Gastrocnemius medialis (tissue), 4 donors: ENCODE measurements around the gene EYS. TPM values are rescaled to one million over a fixed set of nuclear protein-coding genes. Genes with fewer than 3 reads are reported as not detected.

Experiments
- ATAC-seq, 2 donors: fragments of 150-250 bp; one replicate each; pipeline ENCODE4 v1.9.1; 2016
- DNase-seq, 2 donors: peaks; one replicate each; pipeline ENCODE4 v3.0.0-alpha.2; 2019
- H3K27ac ChIP-seq, 4 donors: fragments of 200-600 bp; sonication (generic); 1 replicate in 1 of 4; 2 replicates in 3 of 4; pipeline ENCODE4 v1.5.1; 2016 to 2018; ENCODE audit warnings: mild to moderate bottlenecking in 2 of 4, moderate library complexity in 1 of 4
- H3K27me3 ChIP-seq, 3 donors: fragments of 200-600 bp; sonication (generic) in 2 of 3; 1 replicate in 1 of 3; 2 replicates in 2 of 3; pipeline versions ENCODE4 v1.5.1 to v1.6.0; 2016 to 2019; ENCODE audit warnings: mild to moderate bottlenecking in 1 of 3, moderate library complexity in 1 of 3
- H3K36me3 ChIP-seq, 2 donors: fragments of 200-600 bp; sonication (generic) in 1 of 2; one replicate each; pipeline ENCODE4 v1.5.1; 2017 to 2018
- H3K4me1 ChIP-seq, 2 donors: fragments of 200-600 bp; sonication (generic) in 1 of 2; one replicate each; pipeline ENCODE4 v1.5.1; 2016 to 2017; ENCODE audit warnings: mild to moderate bottlenecking in 2 of 2
- H3K4me3 ChIP-seq, 4 donors: fragments of 200-600 bp; sonication (generic) in 3 of 4; 1 replicate in 1 of 4; 2 replicates in 3 of 4; pipeline ENCODE4 v1.5.1; 2016 to 2019; ENCODE audit warnings: mild to moderate bottlenecking in 2 of 4
- H3K9me3 ChIP-seq, 3 donors: fragments of 200-600 bp; sonication (generic) in 2 of 3; 1 replicate in 1 of 3; 2 replicates in 2 of 3; pipeline ENCODE4 v1.5.1; 2016 to 2019
- POLR2A ChIP-seq, 2 donors: fragments of 450-650 bp; IDR thresholded peaks; one replicate each; pipeline ENCODE4 v1.6.1; 2017; ENCODE audit warnings: antibody characterized with exemption in 2 of 2, mild to moderate bottlenecking in 2 of 2, moderate library complexity in 2 of 2
- in situ Hi-C, 4 donors: fragments of 200-750 bp; cut with MboI; loops; one replicate each; pipeline versions ENCODE4 v1.15.0 to v1.8.0; 2017; ENCODE audit warnings: low sequenced_read_pairs in 4 of 4
- intact Hi-C: fragments of 100-400 bp; cut with DNase I; formaldehyde crosslinking; loops from one replicate; pipeline ENCODE4 v1.15.1; 2023; ENCODE audit warnings: low total_unique reads
- total RNA-seq, 4 donors: library from RNA; depleted of rRNA; stranded (reverse); fragments of >200 nt; gene quantifications; one replicate each; pipeline versions ENCODE4 v1.1.0 to v1.2.3, GENCODE V29; 2016
- TF ChIP-seq, protein P1 (sequence below), 5 experiments: fragments of 450-650 bp in 3 of 5; fragments of 200-600 bp in 2 of 5; sonication (generic) in 2 of 5; IDR thresholded peaks in 4 of 5; conservative IDR thresholded peaks in 1 of 5; 1 replicate in 4 of 5; 2 replicates in 1 of 5; pipeline ENCODE4 v1.5.1; 2016 to 2019; ENCODE audit warnings: antibody characterized with exemption in 5 of 5, mild to moderate bottlenecking in 3 of 5, moderate library complexity in 3 of 5

EYS gene
- total RNA-seq, 4 donors from 2014 or later: 0.20 TPM; not detected in 3

DNA sequence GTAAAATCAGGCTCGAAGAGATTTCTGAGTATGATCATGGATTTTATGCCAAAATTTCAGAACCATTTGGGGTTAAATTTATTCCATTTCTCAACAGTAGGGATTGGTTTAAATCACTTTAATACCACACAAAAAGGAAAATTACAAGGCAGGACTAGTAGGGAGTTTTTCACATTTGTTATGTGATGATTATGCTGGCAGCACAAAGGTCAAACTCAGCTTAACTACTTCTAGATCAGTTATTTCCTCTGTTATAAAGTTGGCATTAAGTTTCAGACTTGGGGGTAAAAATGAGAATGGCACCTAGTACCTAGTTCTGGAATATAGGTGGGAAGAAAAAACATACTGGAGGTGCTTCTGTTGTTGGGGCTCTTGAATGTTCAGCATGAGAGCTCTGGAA, 2031.9 kb downstream of the EYS start:
- Histone ChIP-seq H3K27ac (no peak overlapping the region), H3K36me3 (no peaks in the 10 kb centered on the region), H3K4me1 (peaks cover 33 to 51% of the 10 kb centered on the region in 2 donors), H3K9me3 (no peaks in the 10 kb centered on the region), H3K4me3 (no peak overlapping the region), H3K27me3 (no peaks in the 10 kb centered on the region)
- TF ChIP-seq POLR2A (IDR thresholded peaks at IDR 0.05): no peak
- TF ChIP-seq, protein P1, sequence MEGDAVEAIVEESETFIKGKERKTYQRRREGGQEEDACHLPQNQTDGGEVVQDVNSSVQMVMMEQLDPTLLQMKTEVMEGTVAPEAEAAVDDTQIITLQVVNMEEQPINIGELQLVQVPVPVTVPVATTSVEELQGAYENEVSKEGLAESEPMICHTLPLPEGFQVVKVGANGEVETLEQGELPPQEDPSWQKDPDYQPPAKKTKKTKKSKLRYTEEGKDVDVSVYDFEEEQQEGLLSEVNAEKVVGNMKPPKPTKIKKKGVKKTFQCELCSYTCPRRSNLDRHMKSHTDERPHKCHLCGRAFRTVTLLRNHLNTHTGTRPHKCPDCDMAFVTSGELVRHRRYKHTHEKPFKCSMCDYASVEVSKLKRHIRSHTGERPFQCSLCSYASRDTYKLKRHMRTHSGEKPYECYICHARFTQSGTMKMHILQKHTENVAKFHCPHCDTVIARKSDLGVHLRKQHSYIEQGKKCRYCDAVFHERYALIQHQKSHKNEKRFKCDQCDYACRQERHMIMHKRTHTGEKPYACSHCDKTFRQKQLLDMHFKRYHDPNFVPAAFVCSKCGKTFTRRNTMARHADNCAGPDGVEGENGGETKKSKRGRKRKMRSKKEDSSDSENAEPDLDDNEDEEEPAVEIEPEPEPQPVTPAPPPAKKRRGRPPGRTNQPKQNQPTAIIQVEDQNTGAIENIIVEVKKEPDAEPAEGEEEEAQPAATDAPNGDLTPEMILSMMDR (IDR thresholded peaks at IDR 0.05 in 4 of 5, conservative IDR thresholded peaks at IDR 0.05 in 1 of 5): no peak
- DNase-seq: no peak
- in situ Hi-C loops: no loop called here
- intact Hi-C loops: loop anchor here (5.0 kb wide), 1 partner anchor 38 kb away; the partner anchor contains the start of gene PHF3
- no peak for ATAC-seq

DNA sequence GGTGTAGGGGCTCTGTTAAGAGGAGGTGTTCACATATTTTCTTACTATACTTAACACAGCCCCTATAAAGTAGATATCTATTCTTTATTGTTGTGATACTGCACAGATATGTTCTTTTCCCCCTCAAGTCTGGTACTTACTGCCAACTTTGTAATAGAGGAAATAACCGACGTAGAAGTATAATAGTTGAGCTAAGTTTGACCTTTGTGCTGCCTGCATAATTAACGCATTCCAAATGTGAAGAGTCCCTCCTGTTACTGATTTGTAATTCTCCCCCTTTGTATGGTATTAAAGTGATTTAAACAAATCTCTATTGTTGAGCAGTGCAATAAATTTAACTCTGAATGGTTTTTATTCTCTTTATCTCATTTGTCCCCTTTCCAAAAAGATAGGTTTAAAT, 2032.4 kb downstream of the EYS start:
- Histone ChIP-seq H3K27ac (no peak overlapping the region), H3K9me3 (no peaks in the 10 kb centered on the region), H3K4me1 (peaks cover 33 to 51% of the 10 kb centered on the region in 2 donors), H3K36me3 (no peaks in the 10 kb centered on the region), H3K4me3 (no peak overlapping the region), H3K27me3 (no peaks in the 10 kb centered on the region)
- TF ChIP-seq, protein P1 (IDR thresholded peaks at IDR 0.05 in 4 of 5, conservative IDR thresholded peaks at IDR 0.05 in 1 of 5): no peak
- TF ChIP-seq POLR2A (IDR thresholded peaks at IDR 0.05): no peak
- intact Hi-C loops: loop anchor here (5.0 kb wide), 1 partner anchor 37 kb away; the partner anchor contains the start of gene PHF3
- in situ Hi-C loops: no loop called here
- DNase-seq (no peak), ATAC-seq (no peak)

DNA sequence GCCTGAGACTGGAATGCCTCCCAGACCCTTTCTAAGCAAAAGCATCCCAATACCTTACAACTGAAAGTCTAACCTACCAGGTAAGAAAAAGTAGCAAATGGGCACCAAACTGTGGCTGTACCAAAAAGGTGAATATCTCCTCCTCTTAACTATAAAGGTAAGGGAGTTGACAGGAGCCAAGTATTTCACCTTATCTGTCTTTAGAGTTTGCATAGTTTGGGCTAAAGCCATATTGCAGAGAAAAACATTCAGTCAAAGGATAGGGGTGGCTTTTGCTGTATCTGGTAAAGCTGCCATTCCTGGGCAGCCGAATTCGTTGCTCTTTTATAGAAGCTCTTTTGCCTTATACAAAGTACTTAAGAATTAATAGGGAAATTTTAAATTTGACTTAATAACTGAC, 2033.3 kb downstream of the EYS start:
- Histone ChIP-seq H3K4me3 (no peak overlapping the region), H3K27me3 (no peaks in the 10 kb centered on the region), H3K4me1 (peaks cover 33 to 51% of the 10 kb centered on the region in 2 donors), H3K27ac (no peak overlapping the region), H3K36me3 (no peaks in the 10 kb centered on the region), H3K9me3 (no peaks in the 10 kb centered on the region)
- intact Hi-C loops (no loop called here), in situ Hi-C loops (no loop called here)
- TF ChIP-seq, protein P1 (IDR thresholded peaks at IDR 0.05 in 4 of 5, conservative IDR thresholded peaks at IDR 0.05 in 1 of 5): no peak
- no peak for TF ChIP-seq POLR2A (IDR thresholded peaks at IDR 0.05)
- ATAC-seq (no peak), DNase-seq (no peak)

DNA sequence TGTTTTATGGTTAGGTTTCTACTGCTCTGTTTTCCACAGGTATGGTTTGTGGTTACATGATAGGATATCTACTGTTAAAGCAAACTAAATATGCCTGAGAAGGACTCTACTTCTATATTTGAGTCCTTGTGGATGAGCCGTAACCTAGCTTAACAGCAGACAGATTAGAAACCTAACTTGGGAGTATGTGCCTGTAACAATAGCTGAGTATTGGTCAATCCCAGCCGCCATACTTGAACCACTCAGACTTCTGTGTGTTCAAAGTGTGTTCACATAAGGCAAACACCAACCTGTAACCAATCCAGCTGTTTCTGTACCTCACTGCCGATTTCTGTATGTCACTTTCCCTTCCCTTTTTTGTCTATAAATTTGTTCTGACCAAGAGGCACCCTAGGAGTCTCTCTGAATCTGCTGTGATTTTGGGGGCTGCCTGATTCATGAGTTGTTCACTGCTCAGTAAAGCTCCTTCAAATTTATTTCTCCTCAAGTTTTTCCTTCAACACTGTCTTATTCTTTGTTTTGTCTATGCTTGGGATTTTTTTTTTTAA, 2034.4 kb downstream of the EYS start:
- no peak for DNase-seq
- H3K4me1 ChIP-seq: peaks cover 33 to 55% of the 10 kb centered on the region in 2 donors
- ATAC-seq: peak in 1 of 2 donors; percentile 81
- in situ Hi-C loops: no loop called here
- H3K27ac ChIP-seq: no peak overlapping the region
- H3K4me3 ChIP-seq: no peak overlapping the region
- no peaks in the 10 kb centered on the region for H3K27me3 ChIP-seq
- no peak for TF ChIP-seq POLR2A (IDR thresholded peaks at IDR 0.05)
- TF ChIP-seq, protein P1 (IDR thresholded peaks at IDR 0.05 in 4 of 5, conservative IDR thresholded peaks at IDR 0.05 in 1 of 5): no peak
- H3K9me3 ChIP-seq: no peaks in the 10 kb centered on the region
- H3K36me3 ChIP-seq: no peaks in the 10 kb centered on the region
- intact Hi-C loops: no loop called here
